Activated T-helper 9 cell treated with anti-CD3 and anti-CD28 coated beads, Interleukin-2, amount 50 U/mL, for 16 hours (primary cell): ENCODE measurements around the gene ZNF662.

Experiments used
- DNase-seq: peaks from one replicate; pipeline ENCODE4 v3.0.0-alpha.2; 2020; ENCODE audit warnings: low read depth

Gene ZNF662

GRCh38 chr3:42887084-42887483 is 18.9 kb upstream of the ZNF662 start:
- DNase-seq, result no peak

DNA sequence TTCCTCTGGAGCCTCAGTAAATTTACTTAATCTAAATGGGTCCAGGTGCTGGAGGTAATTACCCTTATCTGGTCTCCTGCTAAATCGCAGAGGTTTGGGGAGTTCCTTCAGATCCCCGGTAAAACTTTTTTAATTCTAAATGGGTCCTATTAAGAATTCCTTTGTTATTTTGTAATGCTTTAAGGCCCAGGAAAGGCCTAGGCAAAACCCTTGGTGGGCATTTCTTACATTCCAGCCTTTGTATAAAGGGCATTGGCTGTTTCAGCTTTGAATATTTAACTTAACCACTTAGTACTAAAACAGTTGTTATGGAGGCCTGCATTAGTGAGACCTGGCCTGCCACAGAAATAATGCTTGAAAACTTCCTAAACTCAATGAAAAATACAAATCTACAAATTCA is 14.9 kb upstream of the ZNF662 start:
- no peak for DNase-seq

DNA sequence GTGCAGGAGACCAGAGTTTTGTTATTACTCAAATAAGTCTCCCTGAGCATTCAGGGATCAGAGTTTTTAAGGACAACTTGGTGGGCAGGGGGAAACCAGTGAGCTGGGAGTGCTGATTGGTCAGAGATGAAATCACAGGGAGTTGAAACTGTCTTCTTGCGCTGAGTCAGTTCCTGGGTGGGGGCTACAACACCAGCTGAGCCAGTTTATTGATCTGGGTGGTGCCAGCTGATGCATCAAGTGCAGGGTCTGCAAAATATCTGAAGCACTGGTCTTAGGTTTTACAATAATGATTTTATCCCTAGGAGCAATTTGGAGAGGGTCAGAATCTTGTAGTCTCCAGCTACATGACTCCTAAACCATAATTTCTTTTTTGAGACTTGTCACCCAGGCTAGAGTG is 13.8 kb upstream of the ZNF662 start:
- DNase-seq, result no peak

GRCh38 chr3:42892807-42893206 is 13.1 kb upstream of the ZNF662 start:
- no peak for DNase-seq

GRCh38 chr3:42894698-42895579 is 11.0 kb upstream of the ZNF662 start:
- no peak for DNase-seq

- DNase-seq, result no peak
Measured at GRCh38 chr3:42895580-42895868, 10.4 kb upstream of the ZNF662 start.

GRCh38 chr3:42898896-42899675 is 6.9 kb upstream of the ZNF662 start:
- DNase-seq, result no peak

GRCh38 chr3:42900226-42901072 is 5.5 kb upstream of the ZNF662 start:
- DNase-seq, result no peak

- DNase-seq, result no peak
Measured at GRCh38 chr3:42901073-42901415, 4.9 kb upstream of the ZNF662 start.

- no peak for DNase-seq
Measured at GRCh38 chr3:42902257-42902656, 3.7 kb upstream of the ZNF662 start.

DNA sequence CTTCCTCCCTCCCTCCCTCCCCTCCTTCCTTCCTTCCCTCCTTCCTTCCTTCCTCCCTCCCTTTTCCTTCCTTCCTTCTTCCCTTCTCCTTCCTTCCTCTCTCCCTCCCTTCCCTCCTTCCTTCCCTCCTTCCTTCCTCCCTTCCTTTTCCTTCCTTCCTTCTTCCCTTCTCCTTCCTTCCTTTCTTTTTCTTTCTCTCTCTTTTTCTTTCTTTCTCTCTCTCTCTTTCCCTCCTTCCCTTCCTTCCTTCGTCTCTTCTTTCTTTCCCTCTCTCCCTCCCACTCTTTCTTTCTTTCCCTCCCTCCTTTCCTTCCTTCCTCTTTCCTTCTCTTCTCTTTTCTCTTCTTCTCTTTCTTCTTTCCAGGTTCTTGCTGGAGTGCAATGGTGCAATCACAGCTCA is 1.9 kb upstream of the ZNF662 start:
- no peak for DNase-seq

GRCh38 chr3:42905740-42906069 is 237 bp upstream of the ZNF662 start:
- no peak for DNase-seq

DNA sequence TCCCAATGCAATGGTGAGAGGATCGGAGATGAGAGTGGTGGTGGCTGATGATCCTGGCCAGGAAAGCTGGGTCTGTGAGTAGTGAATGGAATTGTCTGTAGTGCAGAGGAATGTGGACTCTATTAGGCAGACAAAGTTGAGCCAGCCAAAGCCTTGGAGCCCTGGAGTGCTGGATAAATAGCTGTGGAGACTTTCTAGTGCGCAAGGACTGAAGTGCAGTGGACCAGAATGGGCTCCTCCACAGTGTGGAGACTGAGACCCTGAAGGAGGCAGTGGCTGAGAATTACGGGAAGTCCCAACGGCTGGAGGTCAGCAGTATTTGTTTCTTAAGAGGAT is 874 bp downstream of the ZNF662 start:
- no peak for DNase-seq

DNA sequence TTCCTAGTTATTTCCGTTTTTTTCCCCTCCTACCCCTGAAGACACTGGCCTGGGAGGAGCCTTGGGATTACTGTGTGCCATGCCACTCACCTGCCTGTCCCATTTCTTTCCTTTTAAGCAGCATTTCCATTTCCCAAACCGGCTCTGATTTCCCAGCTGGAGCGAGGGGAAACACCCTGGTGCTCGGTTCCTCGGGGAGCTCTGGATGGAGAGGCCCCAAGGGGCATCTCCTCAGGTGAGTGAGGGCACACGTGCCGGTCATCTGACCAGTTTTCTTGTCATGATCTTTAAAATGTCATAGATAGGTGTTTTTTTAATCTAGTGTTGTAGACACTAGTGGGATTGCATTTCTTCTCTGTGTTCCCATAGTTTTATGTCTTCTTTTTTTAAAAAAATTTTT is 2.7 kb downstream of the ZNF662 start:
- DNase-seq, result no peak

DNA sequence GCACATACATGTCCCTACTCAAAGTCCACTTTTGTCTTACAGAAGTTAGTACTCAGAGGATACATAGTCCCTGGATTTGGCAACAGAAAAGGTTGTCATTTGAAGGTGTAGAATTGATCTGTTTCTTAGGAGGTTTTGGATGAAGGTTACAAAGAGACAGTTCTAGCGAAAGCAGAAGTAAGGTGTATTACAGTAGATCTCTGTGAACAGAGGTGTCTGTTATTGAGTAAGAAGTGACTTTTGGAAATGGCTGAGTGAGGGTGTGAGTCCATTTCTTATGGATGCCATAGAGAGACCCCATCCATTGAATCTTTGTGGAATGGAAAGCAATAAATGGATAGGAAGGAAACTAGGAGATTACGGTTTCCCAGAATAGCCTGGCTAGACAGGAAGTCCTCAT is 5.6 kb downstream of the ZNF662 start:
- no peak for DNase-seq

- no peak for DNase-seq
Measured at GRCh38 chr3:42914771-42915515, 9.0 kb downstream of the ZNF662 start.

DNA sequence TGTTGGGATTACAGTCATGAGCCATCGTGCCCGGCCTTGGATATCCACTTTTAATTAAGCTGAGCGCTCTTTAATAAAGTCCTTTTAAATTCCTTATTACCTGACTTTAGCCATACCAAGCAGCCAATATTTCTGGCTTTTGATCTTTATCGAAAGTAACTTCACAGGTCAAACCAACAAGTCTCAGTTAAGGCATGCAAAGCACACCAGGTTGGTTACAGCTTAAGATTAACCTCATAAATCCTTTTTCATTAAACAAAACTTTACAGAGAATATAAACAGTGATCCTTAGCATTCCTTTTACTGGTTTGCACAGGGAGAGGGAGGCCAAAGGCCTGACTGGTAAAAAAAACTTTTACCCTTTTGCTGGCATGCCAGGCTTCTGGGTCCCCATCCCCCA is 17.7 kb downstream of the ZNF662 start:
- no peak for DNase-seq

DNA sequence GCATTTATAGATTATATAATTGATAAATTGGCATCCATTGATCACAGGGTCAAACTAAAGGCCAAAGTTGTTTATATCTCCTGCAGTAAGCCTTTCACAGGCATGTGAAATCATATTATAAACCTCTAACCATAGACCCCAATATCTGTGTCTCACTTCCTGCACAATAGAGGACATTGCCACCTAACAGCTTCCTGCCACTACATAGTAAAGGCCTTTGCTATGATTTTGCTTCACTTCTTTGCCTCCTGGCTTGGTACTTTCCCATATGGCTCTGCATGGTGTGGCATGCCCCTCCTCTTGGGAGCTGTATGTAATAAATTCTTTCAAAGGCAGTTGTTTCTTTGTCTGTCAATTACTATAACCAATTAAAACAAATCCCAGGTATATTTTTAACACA is 20.4 kb downstream of the ZNF662 start:
- no peak for DNase-seq

DNA sequence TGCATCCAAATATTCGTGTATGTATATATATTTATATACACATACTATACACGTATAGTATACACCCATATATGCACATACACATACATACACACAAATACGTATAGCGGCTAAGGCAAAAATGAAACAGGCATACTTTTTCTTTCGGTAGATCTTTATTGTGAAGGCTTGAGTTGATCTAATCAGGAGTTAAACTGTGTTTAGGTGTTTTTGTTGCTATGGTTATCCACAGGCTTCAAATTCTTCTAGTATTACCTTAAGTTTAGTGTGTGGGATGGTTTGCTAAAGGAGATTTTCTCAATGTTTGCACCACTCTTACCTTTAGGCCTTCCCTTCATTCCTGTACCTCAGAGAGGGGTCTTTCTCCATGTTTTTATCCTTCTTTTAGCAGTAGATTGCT is 28.2 kb downstream of the ZNF662 start:
- no peak for DNase-seq

GRCh38 chr3:42934910-42935309 is 29.0 kb downstream of the ZNF662 start:
- DNase-seq, result no peak

GRCh38 chr3:42935472-42935871 is 29.5 kb downstream of the ZNF662 start:
- no peak for DNase-seq
